Measurements from ENCODE around the gene IGF1R. TPM values are rescaled to one million over a fixed set of nuclear protein-coding genes. Genes with fewer than 3 reads are reported as not detected.

The IGF1R gene
- total and polyA plus RNA-seq, 2 donors (not counting 3 experiments of a cell fraction or from before 2014, with no cell fraction given): 16.1 to 59.1 TPM

GRCh38 chr15:98625614-98626013 is 22.7 kb upstream of the IGF1R start:
- H3K4me3 ChIP-seq (replicated peaks in 1 of 3; ENCODE audit: insufficient read depth in 1 of 3, low read depth in 1 of 3, low read length in 3 of 3): no peak overlapping the region
- no peak for TF ChIP-seq POLR2AphosphoS5 (IDR thresholded peaks at IDR 0.05; ENCODE audit: insufficient read depth, low read depth, low read length)
- no peak for TF ChIP-seq GATA2 (IDR thresholded peaks at IDR 0.05; ENCODE audit: insufficient read depth, insufficient read length, low read depth, low read length)
- TF ChIP-seq FOS (IDR thresholded peaks at IDR 0.05; ENCODE audit: borderline replicate concordance, insufficient read depth, low read length): no peak
- no peak for TF ChIP-seq MYC (IDR thresholded peaks at IDR 0.05; ENCODE audit: low read depth, low read length)
- no peaks in the 10 kb centered on the region for H3K9me3 ChIP-seq (replicated peaks; ENCODE audit: control insufficient read depth, insufficient read depth, low read length)
- H3K27ac ChIP-seq (ENCODE audit: insufficient read depth, low read depth, low read length): no peak overlapping the region
- ChIA-PET POLR2A (no interaction called here), CTCF (no interaction called here)
- dilution Hi-C loops (cut with MboI; ENCODE audit: extremely low pct_ligation_motif_present, low sequenced_read_pairs): no loop called here
- no peak for FAIRE-seq
- no TSS peak for BruUV-seq (replicated peaks)
- intact Hi-C loops (cut with micrococcal nuclease): no loop called here
- H2AFZ ChIP-seq (ENCODE audit: low read depth, low read length): no peak overlapping the region
- DNase-seq (ENCODE audit: low read depth, low spot score): no peak
- H3K4me2 ChIP-seq (ENCODE audit: insufficient read depth, low read length): no peak overlapping the region
- peaks cover 4 to 29% of the 10 kb centered on the region in 2 experiments for H3K27me3 ChIP-seq (ENCODE audit: control insufficient read depth in 2 of 2, insufficient read depth in 2 of 2, low read length in 2 of 2)
- H3K4me1 ChIP-seq (ENCODE audit: control insufficient read depth, extremely low read depth, insufficient read depth, low read length): no peaks in the 10 kb centered on the region
- H3K9ac ChIP-seq (replicated peaks; ENCODE audit: extremely low read depth, insufficient read depth, low read length): no peak overlapping the region
- H3K36me3 ChIP-seq (ENCODE audit: control insufficient read depth in 2 of 2, extremely low read depth in 1 of 2, insufficient read depth in 2 of 2, low read length in 2 of 2): no peaks in the 10 kb centered on the region
- H3K9me1 ChIP-seq (replicated peaks; ENCODE audit: control insufficient read depth, extremely low read depth, insufficient read depth, low read length): no peaks in the 10 kb centered on the region
- H3K79me2 ChIP-seq (ENCODE audit: control insufficient read depth, insufficient read depth, low read length): no peaks in the 10 kb centered on the region
- no peaks in the 10 kb centered on the region for H4K20me1 ChIP-seq (replicated peaks; ENCODE audit: control insufficient read depth, extremely low read depth, insufficient read depth, low read length)

DNA sequence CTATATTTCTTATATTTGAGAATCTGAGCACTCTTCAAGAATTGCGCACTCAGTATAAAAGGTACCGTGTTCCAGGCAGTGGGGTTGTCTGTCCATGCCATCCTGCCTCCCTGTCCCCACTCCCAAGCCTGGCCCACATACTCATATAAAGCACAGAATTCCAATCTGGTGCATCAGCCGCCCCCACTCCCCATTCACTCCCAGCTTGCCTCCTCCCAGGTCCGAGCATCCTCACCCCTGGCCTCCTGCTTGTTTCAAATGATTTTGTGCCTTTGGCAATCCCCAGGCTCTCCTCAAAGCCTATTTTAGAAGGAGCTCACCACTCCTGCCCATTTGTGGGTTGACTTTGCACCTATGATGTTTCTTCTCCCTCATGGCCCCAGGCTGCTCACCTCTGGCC is 22.2 kb upstream of the IGF1R start:
- H3K36me3 ChIP-seq (ENCODE audit: control insufficient read depth in 2 of 2, extremely low read depth in 1 of 2, insufficient read depth in 2 of 2, low read length in 2 of 2): no peaks in the 10 kb centered on the region
- H2AFZ ChIP-seq (ENCODE audit: low read depth, low read length): no peak overlapping the region
- TF ChIP-seq EZH2 (IDR thresholded peaks at IDR 0.05; ENCODE audit: borderline replicate concordance, low read depth, low read length, severe bottlenecking) (no peak), FOS (IDR thresholded peaks at IDR 0.05; ENCODE audit: borderline replicate concordance, insufficient read depth, low read length) (no peak), POLR2A (IDR thresholded peaks at IDR 0.05; ENCODE audit: low read depth, low read length) (no peak), GATA2 (IDR thresholded peaks at IDR 0.05; ENCODE audit: insufficient read depth, insufficient read length, low read depth, low read length) (no peak), POLR2AphosphoS5 (IDR thresholded peaks at IDR 0.05; ENCODE audit: insufficient read depth, low read depth, low read length) (no peak), JUN (IDR thresholded peaks at IDR 0.05; ENCODE audit: borderline replicate concordance, insufficient read depth, insufficient read length, low read depth) (no peak), MYC (IDR thresholded peaks at IDR 0.05; ENCODE audit: low read depth, low read length) (no peak)
- TF ChIP-seq, protein P1, sequence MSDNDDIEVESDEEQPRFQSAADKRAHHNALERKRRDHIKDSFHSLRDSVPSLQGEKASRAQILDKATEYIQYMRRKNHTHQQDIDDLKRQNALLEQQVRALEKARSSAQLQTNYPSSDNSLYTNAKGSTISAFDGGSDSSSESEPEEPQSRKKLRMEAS (IDR thresholded peaks at IDR 0.05; ENCODE audit: insufficient read depth, insufficient read length): no peak
- TF ChIP-seq, protein P2, sequence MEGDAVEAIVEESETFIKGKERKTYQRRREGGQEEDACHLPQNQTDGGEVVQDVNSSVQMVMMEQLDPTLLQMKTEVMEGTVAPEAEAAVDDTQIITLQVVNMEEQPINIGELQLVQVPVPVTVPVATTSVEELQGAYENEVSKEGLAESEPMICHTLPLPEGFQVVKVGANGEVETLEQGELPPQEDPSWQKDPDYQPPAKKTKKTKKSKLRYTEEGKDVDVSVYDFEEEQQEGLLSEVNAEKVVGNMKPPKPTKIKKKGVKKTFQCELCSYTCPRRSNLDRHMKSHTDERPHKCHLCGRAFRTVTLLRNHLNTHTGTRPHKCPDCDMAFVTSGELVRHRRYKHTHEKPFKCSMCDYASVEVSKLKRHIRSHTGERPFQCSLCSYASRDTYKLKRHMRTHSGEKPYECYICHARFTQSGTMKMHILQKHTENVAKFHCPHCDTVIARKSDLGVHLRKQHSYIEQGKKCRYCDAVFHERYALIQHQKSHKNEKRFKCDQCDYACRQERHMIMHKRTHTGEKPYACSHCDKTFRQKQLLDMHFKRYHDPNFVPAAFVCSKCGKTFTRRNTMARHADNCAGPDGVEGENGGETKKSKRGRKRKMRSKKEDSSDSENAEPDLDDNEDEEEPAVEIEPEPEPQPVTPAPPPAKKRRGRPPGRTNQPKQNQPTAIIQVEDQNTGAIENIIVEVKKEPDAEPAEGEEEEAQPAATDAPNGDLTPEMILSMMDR (IDR thresholded peaks at IDR 0.05; ENCODE audit: extremely low read depth in 1 of 2, insufficient read depth in 1 of 2, low read depth in 1 of 2, low read length in 2 of 2): no peak
- no TSS peak for BruUV-seq (replicated peaks)
- no peak overlapping the region for H3K27ac ChIP-seq (ENCODE audit: insufficient read depth, low read depth, low read length)
- no peak overlapping the region for H3K4me2 ChIP-seq (ENCODE audit: insufficient read depth, low read length)
- no peaks in the 10 kb centered on the region for H4K20me1 ChIP-seq (replicated peaks; ENCODE audit: control insufficient read depth, extremely low read depth, insufficient read depth, low read length)
- POLR2A ChIA-PET: no interaction called here
- CTCF ChIA-PET: no interaction called here
- no peak overlapping the region for H3K9ac ChIP-seq (replicated peaks; ENCODE audit: extremely low read depth, insufficient read depth, low read length)
- peaks cover 4 to 26% of the 10 kb centered on the region in 2 experiments for H3K27me3 ChIP-seq (ENCODE audit: control insufficient read depth in 2 of 2, insufficient read depth in 2 of 2, low read length in 2 of 2)
- no peaks in the 10 kb centered on the region for H3K4me1 ChIP-seq (ENCODE audit: control insufficient read depth, extremely low read depth, insufficient read depth, low read length)
- H3K4me3 ChIP-seq (replicated peaks in 1 of 3; ENCODE audit: insufficient read depth in 1 of 3, low read depth in 1 of 3, low read length in 3 of 3): no peak overlapping the region
- H3K9me3 ChIP-seq (replicated peaks; ENCODE audit: control insufficient read depth, insufficient read depth, low read length): no peaks in the 10 kb centered on the region
- dilution Hi-C loops (cut with MboI; ENCODE audit: extremely low pct_ligation_motif_present, low sequenced_read_pairs): no loop called here
- H3K9me1 ChIP-seq (replicated peaks; ENCODE audit: control insufficient read depth, extremely low read depth, insufficient read depth, low read length): no peaks in the 10 kb centered on the region
- DNase-seq (ENCODE audit: low read depth, low spot score) (no peak), FAIRE-seq (no peak)
- H3K79me2 ChIP-seq (ENCODE audit: control insufficient read depth, insufficient read depth, low read length): no peaks in the 10 kb centered on the region
- intact Hi-C loops (cut with micrococcal nuclease): no loop called here
